NCI-H82 treated with DMSO at 0.1 percent for 48 hours (cell line): Measurements from ENCODE around the gene MIER2.

Source experiments
- DNase-seq: peaks from one replicate; lab custom pipeline; 2025; ENCODE audit not compliant: unreplicated experiment; lab: John Stamatoyannopoulos, UW

The MIER2 gene

DNA sequence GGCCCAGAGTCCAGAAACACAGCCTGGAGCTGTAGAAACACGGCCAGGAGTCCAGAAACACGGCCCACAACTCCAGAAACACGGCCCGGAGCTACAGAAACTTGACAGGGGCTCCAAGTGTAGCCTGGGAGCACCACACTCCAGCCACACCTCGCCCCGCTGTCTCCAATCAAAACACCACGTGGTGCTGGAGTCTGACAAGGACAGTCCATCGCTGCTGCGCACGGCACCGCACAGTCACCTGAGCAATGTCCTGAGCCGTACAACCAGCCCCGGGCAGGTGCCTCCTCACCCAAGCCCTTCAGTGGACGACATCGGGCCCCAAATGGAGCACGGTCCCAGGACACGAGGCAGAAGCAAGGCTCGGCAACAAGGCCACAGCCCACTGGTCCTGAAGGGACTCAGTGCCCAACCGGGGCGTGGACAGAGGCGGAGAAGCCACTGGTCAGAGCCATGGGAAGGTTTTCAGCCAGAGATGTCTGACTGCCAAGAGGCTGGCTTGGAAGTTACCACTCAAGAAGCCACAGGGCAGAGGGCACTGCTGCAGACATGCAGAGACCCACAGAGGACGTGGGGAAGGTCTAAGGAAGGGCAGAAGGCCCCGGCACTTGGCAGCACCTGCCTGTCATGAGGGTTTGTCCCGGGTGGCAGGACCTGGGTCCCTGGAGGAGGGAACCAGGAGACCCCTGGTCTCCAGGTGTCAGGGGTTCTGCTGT lies 33.7 kb downstream of the MIER2 start:
- DNase-seq, result no peak

DNA sequence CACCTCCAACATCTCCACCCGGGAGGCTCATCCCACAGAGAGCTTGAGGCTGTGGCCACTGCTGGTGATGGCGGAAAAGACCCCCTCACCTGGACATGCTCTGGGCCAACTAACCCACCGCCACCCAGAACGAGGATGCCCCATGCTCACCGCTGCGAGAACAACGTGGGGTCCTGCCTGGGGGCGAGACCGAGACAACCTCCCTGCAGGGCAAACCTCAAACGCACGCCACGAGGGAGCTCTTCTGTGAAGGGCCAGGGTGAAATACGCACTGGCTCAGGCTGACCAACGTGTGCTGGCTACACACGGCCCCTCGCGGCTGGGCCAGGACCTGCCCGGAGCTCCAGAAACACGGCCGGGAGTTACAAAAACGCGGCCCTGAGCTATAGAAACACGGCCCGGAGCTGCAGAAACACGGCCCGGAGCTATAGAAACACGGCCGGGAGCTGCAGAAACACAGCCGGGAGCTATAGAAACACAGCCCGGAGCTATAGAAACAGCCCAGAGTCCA lies 34.4 kb downstream of the MIER2 start:
- DNase-seq, result no peak

DNA sequence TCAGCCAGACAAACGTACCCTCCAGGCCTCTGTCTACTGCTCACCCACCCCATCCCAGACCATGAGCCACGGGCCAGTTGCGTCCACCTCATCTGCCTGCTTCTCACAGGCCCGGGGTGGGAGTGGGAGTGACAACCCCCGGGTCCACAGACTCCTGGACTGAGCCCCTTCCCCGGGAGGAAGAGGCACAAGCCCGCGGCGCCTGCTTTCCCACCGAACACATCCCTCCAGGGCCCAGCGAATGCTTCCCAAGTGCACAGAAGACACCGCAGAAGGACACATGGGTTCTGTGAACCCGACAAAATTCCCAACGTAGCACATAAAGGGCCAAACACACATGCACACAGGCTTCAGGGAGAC lies 35.4 kb downstream of the MIER2 start:
- no peak for DNase-seq

DNA sequence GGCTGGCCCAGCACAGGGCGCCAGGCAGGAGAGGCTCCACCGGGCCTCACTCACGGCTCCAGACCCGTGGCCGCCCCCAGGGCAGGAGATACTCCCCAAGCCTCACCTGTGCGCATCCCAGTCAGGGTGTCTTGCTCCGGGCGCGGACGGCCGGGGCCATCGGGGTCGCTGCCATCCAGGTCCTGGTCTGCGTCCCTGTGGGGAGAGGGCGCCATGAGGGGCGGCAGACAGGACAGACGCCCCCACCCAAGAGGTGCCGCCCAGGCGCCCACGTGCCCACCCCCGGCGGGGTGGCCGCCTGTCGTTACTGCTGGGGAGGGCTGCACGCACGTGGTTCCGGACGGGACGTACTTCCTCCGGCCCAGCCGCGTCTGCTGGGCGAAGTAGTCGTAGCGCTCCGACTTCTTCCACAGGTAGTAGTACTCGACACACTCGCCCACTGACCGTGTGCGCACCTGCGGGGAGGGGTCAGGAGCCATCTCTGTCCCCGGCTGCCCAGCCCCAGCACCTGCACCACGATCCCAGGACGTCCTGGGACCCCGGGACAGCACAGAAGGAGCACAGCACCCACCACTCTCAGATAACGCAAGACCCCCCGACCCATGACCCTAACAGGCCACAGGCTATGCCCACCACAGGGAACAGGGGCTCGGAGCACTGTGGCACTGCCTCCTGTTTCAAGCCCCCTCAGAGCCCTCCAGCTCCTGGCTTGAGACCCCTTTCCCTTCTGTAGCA lies 36.0 kb downstream of the MIER2 start:
- DNase-seq, result no peak

DNA sequence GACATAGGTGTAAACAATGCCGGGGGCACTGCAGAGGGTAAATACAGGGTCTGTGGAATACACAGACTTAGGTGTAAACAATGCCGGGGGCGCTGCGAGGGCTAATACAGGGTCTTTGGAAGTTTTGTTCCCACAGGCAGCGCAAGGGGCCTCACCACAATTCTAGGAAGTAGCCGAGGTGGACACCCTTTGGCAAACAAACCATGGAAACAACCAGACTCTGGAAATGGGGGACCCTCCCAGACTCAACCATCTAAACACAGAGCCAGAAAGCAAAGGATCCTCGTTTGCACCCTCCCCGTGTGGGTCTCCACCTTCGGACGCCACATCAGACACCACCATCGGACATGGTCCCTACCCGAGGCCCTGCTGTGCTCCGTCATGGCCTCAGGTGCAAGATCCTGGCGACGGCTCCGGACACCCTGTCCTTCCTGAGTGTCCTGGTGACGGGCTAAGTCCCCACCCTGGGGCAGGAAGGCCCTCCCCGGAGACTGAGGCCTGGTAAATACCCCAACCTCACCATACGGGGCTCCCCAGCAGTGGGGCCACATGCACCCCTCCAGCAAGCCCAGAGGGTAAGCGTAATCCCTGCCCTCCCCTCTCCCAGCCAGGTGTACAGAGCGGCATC lies 36.7 kb downstream of the MIER2 start:
- DNase-seq, result no peak

DNA sequence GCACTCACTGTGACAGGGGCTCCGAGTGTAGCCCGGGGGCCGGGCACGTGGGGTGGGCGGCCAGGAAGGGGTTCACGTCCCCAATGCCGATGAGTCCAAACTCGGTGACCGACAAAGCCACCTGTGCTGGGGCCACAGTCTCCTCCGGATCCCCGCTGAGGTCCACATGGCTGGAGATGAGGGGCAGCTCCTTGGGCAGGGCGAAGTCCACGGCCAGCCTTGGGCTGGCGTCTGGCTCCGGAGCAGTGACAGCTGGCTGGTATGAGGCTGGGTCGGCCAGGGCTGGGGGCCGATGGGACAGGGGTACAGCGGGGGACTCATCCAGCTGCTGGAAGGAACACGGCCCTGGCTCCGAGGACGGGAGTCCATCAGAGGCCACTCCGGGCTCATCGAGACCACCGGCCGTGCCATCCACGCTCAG lies 37.5 kb downstream of the MIER2 start:
- no peak for DNase-seq

DNA sequence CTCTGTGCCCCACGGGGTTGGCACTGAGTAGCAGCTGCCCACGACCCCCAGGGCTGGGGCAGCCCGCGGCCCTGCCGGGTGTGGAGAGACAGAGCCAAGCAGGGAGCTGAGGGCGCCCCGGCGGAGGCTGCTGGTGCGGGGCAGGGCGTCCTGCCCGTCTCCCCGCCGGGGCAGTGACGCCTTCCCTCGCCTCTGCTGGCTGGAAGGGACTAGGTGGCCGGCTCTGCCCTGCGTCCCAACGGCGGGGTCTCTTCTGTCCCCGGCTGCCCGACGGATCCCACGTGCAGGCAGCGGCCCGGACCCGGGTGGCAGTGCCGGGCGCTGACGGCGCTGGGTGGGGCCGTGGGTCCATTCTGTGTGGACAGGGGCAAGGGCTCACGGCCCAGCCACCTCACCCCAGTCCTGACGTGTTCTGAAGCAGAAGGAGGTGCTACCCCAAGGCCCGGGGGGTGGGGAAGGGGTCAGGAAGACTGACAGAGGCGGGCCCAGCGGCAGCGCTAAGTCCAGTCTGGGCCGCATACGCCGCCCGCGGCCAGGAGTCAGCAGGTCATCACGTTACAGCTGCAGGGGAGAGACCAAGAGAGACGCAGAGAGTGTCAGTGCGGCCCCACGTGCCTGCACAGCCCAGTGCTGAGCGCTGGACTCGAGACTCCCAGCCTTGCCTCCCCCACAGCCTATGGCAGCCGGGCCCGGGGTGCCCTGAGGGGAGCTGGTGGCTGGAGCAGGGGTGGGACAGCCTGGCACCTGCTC lies 38.3 kb downstream of the MIER2 start:
- no peak for DNase-seq

DNA sequence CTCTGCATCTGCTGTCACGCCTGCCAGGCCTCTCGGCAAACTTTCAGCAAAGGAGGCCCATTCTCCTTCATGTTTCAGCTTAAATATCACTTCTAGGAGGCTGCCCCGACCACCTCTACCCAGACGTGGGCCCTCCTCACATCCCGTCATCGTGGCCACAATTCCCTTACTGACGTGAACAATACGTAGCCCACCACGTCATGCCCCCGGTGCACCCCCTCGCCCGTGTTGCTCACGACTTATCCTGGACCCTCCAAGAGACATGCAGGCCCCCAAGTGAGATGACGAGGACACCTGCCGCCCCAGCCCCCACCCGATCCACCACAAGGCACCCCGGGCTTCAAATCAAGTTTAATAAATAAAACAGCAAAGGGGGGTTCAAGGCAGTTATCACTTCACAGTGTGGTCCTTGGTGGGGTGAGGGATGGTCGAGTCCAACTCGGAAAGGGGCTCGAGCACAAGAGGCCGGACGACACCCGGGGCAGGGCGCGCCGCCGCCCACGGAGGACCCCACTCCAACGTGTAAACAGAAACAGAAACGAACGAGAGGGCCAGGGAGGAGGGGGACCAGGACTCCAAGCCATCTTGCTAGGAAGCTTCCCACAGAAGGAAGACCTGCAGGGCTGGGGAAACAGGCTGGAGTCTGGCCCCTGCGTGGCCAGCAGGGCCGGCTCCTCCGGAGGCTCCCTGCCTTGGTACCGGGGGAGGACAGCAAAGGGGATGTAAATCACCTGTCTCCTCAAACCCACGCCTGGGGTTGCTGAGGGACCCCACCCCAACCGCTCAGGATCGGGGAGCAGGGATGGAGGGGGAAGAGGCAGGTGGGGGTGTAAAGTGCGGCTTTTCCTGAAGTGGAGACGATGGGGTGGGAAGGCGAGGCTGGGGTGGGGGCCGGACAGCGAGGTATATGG lies 39.1 kb downstream of the MIER2 start:
- no peak for DNase-seq

DNA sequence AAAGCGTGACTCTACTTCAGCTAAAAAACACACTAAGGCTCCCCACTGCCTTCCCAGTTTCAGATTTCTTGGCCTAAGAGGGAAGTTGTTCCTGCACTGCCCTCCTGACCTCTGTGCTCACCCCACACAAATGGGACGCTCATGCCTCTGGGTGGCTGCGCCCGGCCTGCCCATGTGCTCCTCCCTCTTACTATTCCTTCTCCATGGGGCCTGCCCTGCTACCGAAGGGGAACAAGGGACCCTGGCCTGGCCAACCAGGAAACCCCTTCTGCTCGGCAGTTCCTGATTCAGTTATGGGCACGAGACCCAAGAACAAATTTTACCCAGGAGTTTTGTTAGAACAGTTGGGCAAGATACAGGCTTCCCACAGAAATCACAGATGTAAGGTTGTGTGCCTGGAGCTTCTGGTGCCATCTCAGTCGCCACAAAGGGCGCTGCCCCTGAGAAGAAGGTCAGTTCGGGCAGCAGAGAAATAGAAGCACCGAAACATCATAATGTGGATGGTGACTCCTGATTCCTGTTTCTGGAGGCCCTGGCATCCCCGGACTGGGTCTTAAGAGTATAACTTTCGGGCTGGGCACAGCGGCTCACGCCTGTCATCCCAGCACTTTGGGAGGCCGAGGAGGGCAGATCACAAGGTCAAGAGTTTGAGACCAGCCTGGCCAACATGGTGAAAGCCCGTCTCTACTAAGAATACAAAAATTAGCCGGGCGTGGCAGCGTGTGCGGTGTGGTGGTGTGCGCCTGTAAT lies 47.9 kb downstream of the MIER2 start:
- no peak for DNase-seq

DNA sequence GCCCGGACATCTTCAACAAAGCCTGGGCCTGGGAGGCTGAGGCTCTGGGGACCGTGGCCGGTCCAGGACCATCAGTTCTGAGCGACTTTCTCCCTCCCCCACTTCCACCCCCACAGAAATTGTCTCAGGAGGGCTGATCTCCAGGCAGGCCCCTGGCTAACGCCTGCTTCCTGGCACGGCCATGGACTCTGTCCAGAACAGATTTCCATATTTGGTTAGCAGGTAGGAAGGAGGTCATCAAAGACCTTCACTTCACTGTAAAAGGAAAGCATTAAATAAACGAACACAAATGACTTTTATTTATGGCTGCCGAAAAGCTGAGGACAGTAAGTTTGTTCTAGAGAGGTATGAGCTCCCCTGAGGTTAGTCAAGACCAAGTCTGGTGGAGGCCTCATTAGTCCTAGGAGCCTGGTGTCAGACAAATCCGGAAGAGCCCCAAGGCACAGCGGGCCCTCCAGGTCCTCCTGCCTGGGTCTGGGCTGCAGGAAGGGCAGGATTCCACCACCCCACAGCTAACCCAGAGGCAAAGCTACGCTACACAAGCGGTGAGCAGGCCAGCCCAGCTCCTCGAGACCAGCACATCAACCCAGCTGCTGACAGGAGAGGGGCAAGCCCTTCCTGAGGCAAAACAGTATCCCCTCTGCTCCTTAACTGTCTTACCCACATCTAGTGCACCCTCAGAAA lies 48.8 kb downstream of the MIER2 start:
- no peak for DNase-seq

DNA sequence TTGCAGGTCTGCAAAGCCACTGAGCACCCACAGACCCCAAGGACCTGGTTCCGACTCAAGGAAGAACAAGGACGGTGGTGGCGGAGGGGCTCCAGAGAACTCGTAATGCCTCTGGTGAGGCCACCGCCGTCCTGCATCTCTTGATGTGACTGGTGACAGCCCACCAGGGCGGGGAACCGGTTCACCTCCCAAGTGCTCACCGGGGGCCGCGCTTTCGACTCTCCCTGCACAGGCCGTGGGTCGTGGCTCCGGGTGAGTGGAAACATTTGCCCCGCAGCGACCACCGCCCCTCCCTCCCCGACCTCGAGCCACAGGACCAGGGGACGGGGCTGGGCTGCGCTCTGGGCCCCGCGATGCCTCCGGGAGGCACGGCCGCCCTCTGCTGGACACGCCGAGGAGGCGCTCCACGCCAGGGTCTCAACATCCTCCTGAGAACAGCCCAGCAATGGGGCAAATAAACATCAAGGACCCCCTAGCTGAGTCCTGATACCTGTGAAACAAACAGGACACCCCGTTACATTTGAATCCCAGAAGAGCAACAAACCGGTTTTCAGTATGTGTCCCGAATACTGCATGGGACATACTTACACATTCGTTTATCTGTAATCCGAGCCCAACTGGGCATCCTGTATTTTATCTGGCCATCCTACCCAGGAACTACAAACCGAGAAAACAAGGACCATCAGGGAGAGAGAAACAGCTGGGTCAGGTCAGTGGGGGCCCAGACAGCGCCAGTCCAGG lies 49.5 kb downstream of the MIER2 start:
- DNase-seq, result peak; percentile 5

DNA sequence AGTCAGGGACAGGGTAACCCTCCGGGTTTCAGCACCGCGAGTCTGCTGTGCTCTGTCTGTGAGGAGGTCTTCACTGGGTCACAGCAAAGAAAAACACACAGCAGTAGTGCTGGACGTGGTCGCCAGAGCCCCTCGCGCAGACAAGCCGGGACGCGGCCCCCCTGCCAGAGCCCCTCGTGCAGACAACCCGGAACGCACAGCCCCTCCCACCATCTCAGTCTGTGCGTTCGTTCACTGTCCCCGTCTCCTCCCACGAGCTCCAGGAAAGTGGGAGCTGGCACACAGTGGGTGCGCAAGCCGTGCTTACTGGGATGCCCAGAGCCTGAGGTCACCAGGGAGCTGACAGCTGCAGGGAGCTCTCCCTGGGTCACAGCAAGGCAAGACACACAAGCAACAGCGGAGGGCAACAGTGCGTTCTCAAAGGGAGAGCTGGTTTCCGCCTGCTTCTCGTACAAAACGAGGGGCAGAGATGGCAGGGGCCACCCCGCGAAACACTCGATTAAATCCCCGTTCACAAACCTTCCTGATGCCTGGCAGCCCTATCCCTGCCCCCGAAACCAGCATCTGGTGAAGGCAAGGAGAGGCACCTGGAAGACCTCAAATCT lies 50.2 kb downstream of the MIER2 start:
- no peak for DNase-seq

DNA sequence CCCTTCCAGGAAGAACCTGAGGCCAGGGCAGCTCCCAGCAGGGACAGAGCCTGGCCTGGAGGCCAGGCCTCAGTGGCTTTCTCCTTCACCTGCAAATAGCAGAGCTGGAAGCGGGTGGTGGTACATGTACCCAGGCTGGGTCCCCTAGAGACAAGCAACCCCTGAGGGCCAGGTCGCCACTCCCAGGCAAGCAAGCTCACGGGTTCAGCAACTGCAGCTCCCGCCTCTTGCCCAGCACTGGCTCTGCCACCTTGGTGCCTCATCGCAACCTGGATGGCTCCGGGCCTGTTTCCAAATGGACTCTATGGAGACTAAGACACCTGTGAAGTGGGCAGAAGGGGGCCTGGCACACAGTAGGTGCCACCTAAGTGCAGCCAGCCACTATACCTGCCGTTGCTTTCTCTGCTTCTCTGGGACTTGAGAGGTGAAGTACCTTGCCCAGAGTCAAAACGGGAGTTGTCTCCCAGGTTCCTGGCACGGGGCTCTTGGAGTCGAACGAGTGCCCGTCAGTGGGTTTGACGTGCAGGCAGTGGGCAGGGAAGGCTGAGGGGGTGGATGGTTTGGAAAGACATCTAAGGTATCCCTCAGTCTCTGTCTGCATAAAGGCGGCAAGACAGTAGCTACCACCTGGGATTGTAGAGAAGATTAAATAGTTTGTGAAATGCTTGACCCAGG lies 51.0 kb downstream of the MIER2 start:
- DNase-seq, result no peak

DNA sequence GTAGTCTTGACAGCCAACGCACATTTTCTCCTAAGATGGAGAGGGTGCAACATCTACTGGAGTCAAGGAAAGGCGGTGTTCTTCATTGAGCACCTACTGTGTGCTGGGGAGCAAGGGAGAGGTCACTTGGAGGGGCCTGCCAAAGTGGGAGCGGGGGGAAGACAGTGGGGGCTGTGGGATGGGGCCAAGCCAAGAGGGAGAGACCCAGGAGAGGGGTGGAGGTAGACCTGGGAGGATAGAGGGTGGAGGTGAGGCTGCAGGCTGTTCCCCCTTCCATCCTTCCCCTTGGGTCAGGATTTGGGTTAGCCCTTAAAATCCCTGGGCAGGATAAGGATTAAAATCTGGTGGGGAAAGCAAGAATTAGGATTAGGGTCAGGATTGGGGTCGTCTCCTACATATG lies 51.6 kb downstream of the MIER2 start:
- DNase-seq, result no peak

DNA sequence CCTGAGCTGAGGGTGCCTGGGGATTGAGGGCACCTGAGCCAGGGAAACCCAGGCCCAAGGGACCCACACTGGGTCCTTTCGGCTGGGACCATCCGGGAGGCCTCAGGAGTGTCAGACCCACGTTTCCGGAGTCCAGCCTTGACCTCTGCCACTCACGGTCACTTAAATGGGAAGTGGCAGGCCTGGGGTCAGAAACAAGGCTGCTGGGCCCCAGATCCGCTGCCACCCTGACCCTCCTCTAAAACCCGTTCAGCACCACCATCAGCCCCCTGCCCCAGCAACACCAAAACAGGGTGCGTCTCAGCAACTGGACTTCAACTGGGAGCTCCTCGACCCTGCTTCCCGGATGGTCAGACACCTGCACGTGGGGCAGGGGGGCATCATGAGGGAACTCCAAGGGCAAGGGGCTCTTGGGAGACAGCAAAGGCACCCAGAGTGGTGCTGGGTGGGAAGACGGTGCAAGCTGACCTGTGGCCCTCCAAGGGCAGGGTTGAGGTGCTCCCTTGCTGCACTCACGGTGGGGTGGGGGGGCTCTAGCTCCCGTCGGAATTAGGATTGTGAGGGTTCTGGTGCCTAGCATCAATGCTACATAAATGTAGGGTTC lies 52.2 kb downstream of the MIER2 start:
- no peak for DNase-seq

DNA sequence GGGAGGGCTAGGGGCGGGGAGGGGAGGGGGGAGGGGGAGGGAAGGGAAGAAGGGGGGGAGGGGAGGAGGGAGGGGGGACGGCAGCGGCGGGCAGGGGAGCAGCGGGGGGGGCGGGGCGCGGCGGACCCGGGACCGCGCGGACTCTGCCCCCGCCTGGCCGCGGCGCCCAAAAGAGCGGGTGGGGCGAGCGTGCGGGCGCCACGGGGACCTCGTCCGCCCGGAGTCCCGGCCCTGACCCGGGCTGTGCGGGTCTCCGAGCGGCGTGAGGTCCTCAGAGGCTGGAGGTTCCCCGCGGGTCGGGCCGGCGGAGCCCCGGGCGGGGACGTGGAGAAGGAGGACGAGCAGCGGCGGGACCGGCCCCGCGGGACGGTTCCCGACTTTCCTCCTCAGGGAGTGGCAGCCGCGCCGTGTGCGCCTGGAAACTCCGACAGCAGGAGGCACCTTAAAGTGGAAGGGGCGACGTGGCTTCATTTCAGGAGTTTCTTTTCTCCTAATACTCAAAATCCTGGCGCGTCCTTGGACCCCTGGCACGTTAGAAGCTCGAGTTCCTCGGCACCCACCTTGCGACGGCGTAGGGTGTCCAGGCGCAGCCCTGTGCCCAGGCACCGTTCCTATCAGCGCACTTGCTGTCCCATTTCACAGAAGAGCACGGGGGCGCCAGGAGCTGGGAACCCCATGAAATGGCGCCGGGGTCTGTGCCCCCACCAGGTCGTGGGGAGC lies 52.9 kb downstream of the MIER2 start:
- no peak for DNase-seq
